ENCODE results near the gene EPB41L4B.

EPB41L4B gene

DNA sequence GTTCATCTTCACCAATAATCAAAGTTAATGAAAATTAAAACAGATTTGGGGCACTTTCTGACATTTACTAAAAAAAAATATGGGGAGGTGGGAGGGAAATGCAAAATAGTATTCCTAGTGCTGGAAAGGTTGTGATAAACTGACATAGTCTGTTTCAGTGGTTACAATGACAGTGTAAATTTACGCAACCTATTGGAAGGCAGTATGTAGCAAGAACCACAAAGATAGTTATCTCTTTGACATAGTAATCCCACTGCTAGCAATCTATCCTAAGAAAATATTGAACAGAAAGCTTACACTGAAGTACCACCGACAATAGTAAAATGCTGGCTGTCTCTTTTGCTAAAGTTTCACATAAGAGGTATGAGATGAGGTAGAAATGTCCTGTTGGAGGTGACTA lies 15.1 kb upstream of the EPB41L4B start:
- Histone ChIP-seq H3K9ac (ENCODE audit: low read depth, low read length, poor library complexity, severe bottlenecking) (no peak overlapping the region), H3K4me2 (ENCODE audit: low read depth, low read length, poor library complexity, severe bottlenecking) (no peak overlapping the region), H3K9me3 (ENCODE audit: insufficient read depth, low read depth, low read length) (no peaks in the 10 kb centered on the region), H3K36me3 (ENCODE audit: insufficient read depth, low read length) (no peaks in the 10 kb centered on the region), H3K27me3 (ENCODE audit: insufficient read depth, low read length, poor library complexity, severe bottlenecking) (no peaks in the 10 kb centered on the region), H4K20me1 (ENCODE audit: insufficient read depth, low read length, poor library complexity, severe bottlenecking) (no peaks in the 10 kb centered on the region), H2AFZ (ENCODE audit: low read length) (no peak overlapping the region), H3K9me2 (replicated peaks; ENCODE audit: low read depth, low read length) (no peaks in the 10 kb centered on the region), H3K79me2 (ENCODE audit: insufficient read depth, low read length) (no peaks in the 10 kb centered on the region), H3K4me1 (ENCODE audit: insufficient read depth, low read length, poor library complexity, severe bottlenecking) (no peaks in the 10 kb centered on the region), H3K4me3 (ENCODE audit: low read length, poor library complexity, severe bottlenecking) (no peak overlapping the region), H3F3A (ENCODE audit: low read depth) (no peaks in the 10 kb centered on the region)
- TF ChIP-seq, protein P1, sequence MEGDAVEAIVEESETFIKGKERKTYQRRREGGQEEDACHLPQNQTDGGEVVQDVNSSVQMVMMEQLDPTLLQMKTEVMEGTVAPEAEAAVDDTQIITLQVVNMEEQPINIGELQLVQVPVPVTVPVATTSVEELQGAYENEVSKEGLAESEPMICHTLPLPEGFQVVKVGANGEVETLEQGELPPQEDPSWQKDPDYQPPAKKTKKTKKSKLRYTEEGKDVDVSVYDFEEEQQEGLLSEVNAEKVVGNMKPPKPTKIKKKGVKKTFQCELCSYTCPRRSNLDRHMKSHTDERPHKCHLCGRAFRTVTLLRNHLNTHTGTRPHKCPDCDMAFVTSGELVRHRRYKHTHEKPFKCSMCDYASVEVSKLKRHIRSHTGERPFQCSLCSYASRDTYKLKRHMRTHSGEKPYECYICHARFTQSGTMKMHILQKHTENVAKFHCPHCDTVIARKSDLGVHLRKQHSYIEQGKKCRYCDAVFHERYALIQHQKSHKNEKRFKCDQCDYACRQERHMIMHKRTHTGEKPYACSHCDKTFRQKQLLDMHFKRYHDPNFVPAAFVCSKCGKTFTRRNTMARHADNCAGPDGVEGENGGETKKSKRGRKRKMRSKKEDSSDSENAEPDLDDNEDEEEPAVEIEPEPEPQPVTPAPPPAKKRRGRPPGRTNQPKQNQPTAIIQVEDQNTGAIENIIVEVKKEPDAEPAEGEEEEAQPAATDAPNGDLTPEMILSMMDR (conservative IDR thresholded peaks at IDR 0.05; ENCODE audit: low read length): no peak
- no peak for TF ChIP-seq EZH2phosphoT487 (IDR thresholded peaks at IDR 0.05; ENCODE audit: borderline replicate concordance)

DNA sequence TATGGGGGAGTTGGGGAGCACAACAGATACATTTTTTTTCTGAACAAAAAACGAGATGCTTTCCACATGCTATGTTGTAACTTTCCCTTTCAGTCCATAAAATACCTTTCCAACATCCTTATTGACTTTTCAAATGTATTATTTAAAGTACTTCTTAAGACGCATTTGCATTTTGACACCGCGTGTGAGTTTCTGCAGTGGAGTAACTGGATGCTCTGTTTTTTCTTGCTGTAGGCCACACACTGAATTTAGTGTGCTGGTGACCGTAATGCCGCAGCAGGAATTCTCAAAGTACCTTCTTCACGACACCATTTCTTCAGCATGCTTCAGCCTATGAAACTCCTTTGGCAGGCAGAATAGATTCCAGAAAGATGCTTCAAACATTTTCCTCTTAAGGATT lies 14.3 kb upstream of the EPB41L4B start:
- no peak overlapping the region for H3K4me2 ChIP-seq (ENCODE audit: low read depth, low read length, poor library complexity, severe bottlenecking)
- no peaks in the 10 kb centered on the region for H3K9me3 ChIP-seq (ENCODE audit: insufficient read depth, low read depth, low read length)
- H3F3A ChIP-seq (ENCODE audit: low read depth): no peaks in the 10 kb centered on the region
- H3K9ac ChIP-seq (ENCODE audit: low read depth, low read length, poor library complexity, severe bottlenecking): no peak overlapping the region
- no peak overlapping the region for H2AFZ ChIP-seq (ENCODE audit: low read length)
- H3K27me3 ChIP-seq (ENCODE audit: insufficient read depth, low read length, poor library complexity, severe bottlenecking): no peaks in the 10 kb centered on the region
- no peak for TF ChIP-seq EZH2phosphoT487 (IDR thresholded peaks at IDR 0.05; ENCODE audit: borderline replicate concordance)
- TF ChIP-seq, protein P1 (conservative IDR thresholded peaks at IDR 0.05; ENCODE audit: low read length): no peak
- H3K36me3 ChIP-seq (ENCODE audit: insufficient read depth, low read length): no peaks in the 10 kb centered on the region
- H3K4me1 ChIP-seq (ENCODE audit: insufficient read depth, low read length, poor library complexity, severe bottlenecking): no peaks in the 10 kb centered on the region
- H3K9me2 ChIP-seq (replicated peaks; ENCODE audit: low read depth, low read length): no peaks in the 10 kb centered on the region
- no peaks in the 10 kb centered on the region for H4K20me1 ChIP-seq (ENCODE audit: insufficient read depth, low read length, poor library complexity, severe bottlenecking)
- no peak overlapping the region for H3K4me3 ChIP-seq (ENCODE audit: low read length, poor library complexity, severe bottlenecking)
- no peaks in the 10 kb centered on the region for H3K79me2 ChIP-seq (ENCODE audit: insufficient read depth, low read length)

DNA sequence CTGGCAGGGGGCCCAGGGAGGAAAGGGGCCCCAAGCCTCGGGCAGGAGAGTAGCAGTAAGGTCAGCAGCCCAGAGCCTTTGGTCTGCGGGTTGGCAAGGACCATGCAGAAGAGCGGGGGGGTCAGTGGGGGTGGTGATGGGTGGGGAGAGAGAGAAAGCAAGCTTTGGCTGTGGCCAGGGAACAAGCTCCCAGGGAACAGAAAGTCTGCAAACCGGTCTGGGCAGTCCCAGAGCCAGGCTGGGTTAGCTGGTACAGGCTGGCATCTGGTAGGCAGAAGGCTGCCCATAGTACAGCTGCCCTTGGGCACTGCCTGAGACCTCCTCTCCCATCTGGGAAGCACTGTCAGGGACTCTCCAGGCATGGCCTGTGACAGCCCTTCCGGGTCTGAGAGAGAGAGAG lies 10.5 kb upstream of the EPB41L4B start:
- no peaks in the 10 kb centered on the region for H3K9me2 ChIP-seq (replicated peaks; ENCODE audit: low read depth, low read length)
- no peaks in the 10 kb centered on the region for H3K4me1 ChIP-seq (ENCODE audit: insufficient read depth, low read length, poor library complexity, severe bottlenecking)
- H3K27me3 ChIP-seq (ENCODE audit: insufficient read depth, low read length, poor library complexity, severe bottlenecking): no peaks in the 10 kb centered on the region
- H3K36me3 ChIP-seq (ENCODE audit: insufficient read depth, low read length): no peaks in the 10 kb centered on the region
- H4K20me1 ChIP-seq (ENCODE audit: insufficient read depth, low read length, poor library complexity, severe bottlenecking): no peaks in the 10 kb centered on the region
- H2AFZ ChIP-seq (ENCODE audit: low read length): no peak overlapping the region
- no peaks in the 10 kb centered on the region for H3F3A ChIP-seq (ENCODE audit: low read depth)
- H3K4me3 ChIP-seq (ENCODE audit: low read length, poor library complexity, severe bottlenecking): no peak overlapping the region
- no peak overlapping the region for H3K9ac ChIP-seq (ENCODE audit: low read depth, low read length, poor library complexity, severe bottlenecking)
- no peaks in the 10 kb centered on the region for H3K79me2 ChIP-seq (ENCODE audit: insufficient read depth, low read length)
- H3K9me3 ChIP-seq (ENCODE audit: insufficient read depth, low read depth, low read length): no peaks in the 10 kb centered on the region
- TF ChIP-seq, protein P1 (conservative IDR thresholded peaks at IDR 0.05; ENCODE audit: low read length): no peak
- no peak for TF ChIP-seq EZH2phosphoT487 (IDR thresholded peaks at IDR 0.05; ENCODE audit: borderline replicate concordance)
- H3K4me2 ChIP-seq (ENCODE audit: low read depth, low read length, poor library complexity, severe bottlenecking): no peak overlapping the region
